NAMALWA (cell line): ENCODE results near the gene MORF4L1.
A peak's percentile ranks its signal among the peaks of the same experiment; 100 is the strongest.
"Not testable (repeated sequence)": the region's sequence is repeated elsewhere in the genome, so short reads cannot be mapped to it uniquely, and the experiment has no call there.

Experiments
- DNase-seq: peaks from one replicate; pipeline ENCODE4 v3.0.0-alpha.2; 2015; ENCODE audit warnings: low spot score

The MORF4L1 gene

DNA sequence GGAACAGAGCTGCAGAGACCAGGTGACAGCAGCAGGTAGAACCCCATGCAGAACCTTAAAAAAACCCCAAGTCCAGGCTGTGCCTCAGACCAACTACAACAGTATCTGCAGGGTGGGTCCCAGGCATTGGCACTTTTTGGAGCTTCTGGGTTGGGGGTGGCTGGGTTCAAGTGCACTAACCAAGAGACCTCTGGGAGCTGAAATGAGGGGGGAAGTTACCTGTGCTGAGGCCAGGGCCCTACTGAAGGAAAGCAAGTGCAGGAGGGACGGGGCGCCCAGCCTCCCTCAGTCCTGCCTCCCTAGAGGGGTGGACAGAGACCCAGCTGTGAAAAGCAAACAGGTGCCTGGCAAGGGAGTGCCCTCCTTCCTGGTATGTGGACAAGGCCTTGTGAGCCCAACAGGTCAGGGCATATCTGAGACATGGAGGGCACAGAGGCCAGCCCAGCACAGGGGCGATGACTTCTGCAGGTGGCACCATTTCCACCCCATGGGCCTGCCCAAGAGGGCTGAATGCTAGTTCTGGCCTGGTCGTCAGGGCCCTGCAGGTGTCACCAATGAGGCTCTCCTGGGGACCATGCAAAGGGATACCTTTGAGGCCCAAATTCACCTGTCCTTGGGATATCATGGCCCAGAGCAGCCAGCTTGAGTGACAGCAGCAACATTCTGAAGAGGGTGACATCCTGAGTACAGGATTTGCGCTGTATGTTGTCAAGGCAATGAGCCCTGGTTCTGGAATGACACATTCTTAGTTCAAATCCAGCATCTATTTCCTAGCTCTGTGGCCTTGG, 53.5 kb downstream of the MORF4L1 start:
- no peak for DNase-seq

DNA sequence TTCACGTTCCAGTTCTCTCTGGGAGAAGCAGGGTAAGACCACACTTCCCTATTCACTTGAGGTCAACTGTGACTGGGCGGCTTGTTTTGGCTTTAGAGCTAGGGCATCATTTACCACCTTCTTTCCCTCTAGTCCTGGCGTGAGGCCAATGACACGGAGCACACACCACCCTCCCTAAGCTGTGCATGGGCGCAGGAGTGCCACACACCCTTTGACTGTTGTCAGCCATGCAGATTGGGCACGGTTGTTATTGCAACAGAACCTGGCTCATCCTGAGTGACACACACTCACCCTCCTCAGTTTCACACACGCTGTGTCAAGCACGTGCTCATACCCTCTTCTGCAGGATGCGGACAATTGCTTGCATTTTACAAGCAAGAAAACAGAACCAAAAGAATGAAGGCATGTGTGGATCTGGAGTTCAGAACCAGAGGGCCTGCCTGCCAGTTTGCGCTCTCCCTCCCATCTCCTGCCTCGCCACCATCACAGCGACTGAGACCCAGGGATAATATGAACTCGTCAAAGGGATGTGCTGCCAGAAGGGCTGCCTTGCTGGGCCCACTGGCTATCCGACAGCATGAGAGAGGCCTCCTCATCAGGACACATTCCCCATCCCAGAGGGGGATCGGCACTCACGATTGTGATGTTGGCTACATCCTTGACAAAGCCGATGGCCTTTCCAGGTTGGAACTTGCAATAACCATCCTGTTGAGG, 54.5 kb downstream of the MORF4L1 start:
- DNase-seq = no peak

DNA sequence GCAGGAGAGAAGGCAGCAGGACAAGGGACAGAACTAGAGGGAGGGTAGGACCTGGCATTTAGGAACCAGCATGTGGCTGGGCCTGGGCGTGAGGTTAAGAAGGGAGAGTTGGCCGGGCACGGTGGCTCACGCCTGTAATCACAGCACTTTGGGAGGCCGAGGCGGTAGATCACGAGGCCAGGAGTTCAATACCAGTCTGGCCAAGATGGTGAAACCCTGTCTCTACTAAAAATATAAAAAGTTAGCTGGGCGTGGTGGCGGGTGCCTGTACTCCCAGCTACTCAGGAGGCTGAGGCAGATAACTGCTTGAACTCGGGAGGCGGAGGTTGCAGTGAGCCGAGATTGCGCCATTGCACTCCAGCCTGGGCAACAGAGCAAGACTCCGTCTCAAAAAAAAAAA, 55.5 kb downstream of the MORF4L1 start:
- DNase-seq = not testable (repeated sequence)

DNA sequence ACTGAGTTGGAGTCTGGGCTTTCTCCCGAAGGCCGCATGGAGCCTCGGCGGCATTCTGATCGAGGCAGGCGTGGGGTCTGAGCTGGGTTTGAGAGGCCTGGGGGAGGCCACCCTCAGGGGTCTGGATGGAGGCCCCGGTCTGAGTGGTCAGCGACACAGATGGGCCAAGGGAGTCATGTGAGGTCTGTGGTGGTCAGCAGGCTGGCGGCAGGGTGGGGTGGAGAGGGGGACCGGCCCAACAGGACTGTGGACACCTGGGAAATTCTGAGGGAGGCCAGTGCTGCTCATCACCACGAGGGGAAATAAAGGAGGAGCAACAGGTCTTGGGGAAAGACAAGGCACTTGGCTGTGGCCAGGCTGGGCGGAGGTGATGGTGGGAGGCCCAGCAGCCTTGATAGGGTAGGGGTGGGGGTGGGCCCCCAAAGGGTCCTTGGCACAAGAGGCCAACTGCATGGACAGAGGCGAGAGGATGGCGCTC, 56.0 kb downstream of the MORF4L1 start:
- no peak for DNase-seq

DNA sequence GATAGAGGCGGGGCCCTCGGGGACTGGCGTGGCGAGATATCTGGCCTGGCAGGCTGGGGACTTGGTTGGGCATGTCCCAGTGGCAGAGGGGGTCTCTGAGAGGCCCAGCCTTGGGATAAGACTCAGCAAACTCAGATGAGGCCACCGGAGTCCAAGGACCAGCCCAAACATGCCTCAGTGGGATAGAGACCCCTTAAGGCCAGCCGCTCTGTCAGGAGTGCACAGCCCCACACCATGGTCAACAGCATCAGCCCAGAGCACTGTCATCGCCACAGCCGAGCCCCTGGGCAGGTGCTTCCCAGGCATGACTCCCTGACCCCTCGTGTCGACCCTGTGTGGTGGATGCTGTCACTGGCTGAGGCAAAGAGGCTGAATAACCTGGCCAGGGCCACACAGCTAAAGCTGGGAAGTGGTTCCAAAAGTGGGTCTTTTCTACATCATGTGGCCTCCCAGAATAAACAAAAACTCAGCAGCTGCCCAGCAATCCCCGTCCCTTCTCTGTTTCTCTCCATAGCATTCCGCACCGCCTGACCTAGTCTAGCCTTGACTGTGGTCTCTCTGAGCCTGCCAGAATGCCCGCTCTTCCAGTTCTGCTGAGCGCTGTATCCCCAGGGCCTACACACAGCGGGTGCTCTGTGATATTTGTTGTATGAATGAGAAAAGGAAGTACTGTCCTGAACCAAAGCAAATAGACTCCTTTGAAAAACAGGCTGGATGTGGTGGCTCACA, 57.0 kb downstream of the MORF4L1 start:
- DNase-seq = no peak

DNA sequence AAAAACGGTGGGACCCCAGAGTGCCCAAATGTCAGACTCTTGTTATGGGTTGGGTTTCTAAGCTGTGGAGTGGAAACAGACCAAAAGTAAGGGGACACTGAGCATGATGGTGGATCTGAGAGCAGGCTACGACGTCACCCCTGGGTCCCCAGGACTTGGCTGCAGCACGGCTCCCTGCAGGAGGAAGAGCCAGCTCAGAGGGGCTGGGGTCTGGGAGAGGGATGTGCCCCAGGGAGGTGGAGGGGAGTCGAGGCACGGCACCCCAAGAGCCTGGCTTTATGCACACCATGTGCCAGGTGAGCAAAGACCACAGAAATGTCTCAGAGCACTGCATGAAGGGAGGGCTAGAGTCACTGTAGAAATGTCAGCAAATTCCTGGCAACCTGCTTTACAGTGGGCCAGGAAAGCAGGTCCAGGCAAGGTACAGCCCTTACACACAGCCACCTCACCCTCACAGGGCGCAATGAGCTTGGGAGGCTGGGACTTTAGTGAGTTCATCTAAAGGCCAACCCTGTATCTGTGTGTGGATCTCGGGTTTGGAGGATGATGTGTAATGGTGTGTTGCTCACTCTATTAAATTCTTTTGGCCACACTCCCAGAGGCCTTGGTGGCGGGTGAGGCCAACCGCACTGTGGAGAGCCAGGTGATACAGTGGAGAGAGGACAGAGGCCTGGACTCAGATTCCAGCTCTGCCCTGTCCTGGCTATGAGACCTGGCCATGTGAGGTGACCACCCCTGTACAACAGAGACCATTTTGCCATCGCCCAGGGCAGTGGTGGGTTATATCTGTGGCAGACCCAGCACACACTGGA, 58.1 kb downstream of the MORF4L1 start:
- no peak for DNase-seq

DNA sequence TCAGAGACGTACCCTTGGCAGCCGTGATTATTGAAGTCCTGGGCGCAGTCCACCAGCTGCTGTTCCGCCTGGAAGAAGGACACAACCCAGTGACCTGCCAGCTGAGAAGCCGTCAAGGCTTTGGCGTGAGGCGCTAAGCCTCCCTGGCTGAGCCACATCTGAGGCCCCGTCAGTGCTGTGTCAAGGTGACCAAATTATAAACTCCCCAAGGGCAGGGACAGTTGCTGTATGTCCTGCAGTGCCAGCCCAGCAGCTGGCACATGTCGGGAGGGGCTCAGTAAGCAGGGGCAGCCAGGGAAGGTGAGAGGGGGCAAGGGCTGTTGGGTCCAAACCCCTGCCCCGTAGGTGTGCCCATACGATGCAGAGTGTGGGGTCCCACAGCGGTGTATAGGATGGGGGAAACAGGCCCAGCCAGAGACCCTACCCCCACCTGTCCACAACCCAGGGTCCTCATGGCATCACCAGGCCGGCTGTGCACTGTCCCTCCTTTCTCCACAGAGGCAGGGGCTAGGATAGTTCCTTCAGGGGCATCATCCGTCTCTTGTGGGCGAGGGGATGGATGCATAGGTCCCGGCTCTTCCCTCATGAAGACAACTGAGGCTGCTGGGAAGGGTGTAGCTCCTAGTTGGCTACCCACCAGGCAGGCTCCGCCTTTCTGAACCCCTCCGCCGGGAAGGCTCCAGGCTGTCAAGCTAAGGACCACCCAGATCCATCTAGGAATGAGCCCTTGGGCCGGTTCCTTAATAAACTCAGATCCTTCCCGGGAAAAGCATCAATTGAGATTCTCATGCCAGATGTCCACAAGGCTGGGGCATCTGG, 59.0 kb downstream of the MORF4L1 start:
- DNase-seq = no peak

DNA sequence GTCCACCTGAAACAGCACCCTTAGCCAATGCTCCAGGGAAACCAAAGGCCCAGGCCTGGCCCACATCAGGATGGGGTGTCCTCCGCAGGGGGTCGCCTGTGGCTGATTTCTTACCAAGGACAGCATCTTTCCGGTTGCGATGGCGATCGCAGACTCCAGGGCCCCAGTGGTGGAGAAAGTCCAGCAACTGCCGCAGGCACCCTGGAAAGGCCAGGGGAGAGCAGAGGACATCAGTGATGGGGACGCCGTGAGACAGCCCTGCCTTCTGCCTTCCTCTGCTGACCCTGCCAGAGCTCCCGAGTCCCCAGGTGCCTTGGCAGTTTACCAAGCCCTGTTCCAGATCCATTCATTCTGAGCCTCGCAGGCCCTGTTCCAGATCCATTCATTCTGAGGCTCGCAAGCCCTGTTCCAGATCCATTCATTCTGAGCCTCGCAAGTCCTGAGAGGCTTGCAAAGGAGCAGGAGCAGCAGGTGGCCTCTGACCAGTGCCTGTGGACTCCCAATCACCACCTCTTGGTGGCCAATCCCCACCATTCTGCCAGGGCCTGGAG, 59.6 kb downstream of the MORF4L1 start:
- DNase-seq = no peak

DNA sequence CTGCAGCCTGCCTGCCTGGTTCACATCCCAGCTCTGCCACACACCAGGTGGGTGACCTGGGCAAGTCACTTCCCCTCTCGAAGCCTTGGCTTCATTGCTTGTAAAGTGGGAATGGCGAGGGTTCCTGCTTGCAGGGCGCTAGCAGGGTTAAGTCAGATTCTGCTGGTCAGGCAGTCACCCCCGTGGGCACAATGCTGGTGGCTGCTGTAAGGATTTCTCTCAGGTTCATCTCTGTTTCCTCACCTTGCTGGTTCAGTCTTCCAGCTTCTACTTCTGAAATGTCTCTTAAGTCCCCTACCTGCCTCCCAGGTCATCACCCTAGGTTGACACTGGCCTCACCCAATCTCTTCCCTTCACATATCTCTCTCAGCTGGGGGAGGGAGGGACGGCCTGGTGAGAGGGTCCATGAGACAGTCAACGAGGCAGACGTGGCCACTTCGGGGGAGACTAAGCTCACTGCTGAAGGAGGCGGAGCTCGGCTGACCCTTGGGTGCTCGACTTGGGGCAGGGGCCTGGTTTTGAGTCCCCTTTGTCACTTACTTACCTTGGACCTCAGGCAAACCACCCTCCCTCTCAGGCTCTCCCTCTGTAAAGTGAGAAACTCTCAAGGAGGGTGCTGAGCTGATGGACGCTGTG, 60.6 kb downstream of the MORF4L1 start:
- DNase-seq = no peak

DNA sequence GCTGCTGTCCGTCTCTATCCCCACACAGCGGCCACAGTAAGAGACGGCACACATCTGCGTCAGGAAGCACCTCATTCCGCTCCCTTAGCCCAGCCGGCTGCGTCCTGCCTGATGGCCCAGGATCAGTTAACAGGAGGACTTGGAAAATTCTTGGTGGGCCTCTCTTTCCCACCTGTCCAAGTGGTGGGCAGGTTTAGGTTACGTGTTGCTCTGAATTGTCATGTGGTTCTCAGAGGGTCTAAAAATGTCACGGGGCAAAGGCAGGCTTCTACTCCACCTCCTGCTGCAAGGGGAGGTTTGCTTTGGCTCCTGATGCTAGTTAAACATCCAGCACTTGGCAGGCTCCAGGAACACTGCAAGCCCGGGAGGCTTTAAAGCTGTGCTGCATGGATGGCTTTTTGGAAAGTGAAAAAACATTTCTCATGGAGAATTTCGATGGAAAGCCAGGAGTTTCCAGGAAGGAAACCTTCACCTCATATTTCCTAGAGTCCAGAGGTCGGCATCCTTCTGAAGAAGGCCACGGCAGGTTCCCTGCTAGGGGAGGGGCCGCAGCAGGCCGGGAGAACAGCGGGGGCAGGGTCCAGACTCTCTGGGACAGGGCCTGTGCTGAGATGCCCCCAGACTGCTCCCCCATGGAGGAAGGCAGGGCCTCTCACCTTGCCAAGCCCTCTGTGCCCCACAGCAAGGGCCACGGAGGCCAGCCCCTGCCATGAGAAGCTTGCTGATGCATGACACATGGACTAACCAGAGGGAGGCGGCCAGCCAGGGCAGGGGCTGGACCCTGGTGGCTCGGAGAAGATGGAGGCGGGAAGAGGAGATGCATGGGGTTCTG, 61.3 kb downstream of the MORF4L1 start:
- DNase-seq = no peak

DNA sequence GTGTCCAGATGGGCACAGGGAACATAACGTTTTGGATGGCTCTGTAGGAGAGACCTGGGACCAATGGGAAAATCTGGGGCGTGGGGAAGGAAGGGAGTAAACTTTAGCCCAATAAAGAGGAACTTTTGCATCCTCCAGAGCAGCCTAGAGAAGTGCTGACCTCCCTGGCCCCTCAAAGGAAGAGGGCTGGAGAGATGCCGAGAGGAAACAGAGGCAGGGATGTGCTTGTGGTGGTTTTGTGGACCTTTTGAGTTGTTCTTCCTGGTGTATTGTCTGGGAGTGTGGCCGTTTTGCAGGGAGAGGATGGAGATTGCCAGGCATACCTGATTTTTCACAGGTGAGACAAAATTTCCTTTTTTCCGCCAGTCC, 61.9 kb downstream of the MORF4L1 start:
- DNase-seq = no peak

DNA sequence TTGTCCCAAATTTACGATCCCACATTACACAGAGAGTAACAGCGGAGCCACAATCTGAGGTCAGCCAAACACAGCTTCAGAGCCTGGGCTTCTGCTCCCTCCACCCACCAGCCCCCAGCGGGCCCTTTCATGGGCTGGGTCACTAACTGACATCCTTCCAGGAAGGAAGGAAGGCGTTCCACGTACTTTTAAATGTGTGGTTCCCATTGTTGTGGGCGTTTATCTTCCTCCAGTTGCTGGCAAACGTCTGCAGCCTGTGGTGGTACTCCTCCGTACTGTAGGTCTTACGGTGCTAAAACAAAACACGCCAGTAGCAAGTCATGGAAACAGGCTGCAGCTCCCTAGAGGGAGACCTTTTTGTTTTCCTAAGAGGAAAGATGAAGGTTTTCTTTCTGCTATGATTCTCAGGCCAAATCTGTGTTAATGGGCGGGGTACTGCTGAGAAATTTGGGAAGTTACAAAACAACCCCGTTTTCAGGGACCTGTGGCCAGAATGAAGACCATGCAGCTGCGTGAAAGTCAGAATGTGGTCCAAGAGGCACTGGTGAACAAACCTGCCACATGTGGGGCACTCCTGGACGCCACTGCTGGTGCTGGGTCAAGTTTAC, 64.5 kb downstream of the MORF4L1 start:
- DNase-seq = no peak

DNA sequence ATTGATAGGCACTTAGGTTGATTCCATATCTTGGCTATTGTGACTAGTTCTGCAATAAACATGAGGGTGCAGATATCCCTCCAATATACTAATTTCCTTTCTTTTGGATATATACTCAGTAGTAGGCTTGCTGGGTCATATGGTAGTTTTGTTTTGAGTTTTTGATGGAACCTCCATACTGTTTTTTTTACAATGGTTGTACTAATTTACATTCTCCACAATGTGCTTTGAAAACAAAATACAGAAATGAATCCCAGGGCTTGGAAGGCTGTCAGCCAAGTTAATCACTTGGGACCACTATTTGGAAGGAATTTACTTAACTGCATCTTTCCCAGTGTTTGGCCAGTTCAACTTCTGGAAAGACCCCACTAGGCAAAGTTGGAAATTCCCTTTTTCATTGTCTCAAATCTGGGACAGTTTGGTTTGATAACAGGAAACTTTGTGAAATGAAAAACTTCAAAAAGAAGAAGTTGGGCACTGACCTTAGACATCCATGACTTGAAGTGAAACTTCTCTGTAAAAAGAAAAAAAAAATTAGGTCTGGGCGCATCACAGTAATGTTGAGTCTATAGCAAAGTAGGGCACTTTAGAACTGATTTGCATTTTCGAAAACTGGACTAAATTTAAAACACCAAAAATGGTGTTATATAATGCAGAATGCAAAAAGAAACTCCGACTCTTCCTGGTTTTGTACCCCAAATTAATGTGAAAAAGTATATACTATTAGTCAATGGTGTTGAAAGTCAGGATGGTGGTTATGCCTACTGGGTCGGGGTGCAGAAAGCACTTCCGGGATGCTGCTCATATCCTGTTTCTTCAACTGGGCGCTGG, 66.2 kb downstream of the MORF4L1 start:
- DNase-seq = peak; percentile 61

DNA sequence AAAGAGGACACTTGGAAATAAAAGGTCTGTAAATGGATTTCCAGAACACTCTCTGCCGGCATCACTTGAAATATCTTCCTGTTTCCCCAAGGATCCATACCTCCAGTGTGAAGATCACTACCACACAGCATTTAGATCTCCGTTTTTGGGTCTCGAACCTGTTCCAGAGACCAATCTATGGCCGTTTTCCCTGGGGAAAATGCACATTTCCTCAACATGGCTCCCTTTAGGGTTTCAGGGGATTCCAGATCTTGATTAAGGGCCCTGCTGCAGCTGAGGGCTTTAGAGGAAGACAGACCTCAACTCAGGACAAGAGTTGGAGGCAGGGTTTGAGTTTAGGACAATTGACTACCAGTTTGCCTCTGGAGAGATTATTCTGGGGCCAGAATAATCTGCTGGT, 70.1 kb downstream of the MORF4L1 start:
- no peak for DNase-seq

DNA sequence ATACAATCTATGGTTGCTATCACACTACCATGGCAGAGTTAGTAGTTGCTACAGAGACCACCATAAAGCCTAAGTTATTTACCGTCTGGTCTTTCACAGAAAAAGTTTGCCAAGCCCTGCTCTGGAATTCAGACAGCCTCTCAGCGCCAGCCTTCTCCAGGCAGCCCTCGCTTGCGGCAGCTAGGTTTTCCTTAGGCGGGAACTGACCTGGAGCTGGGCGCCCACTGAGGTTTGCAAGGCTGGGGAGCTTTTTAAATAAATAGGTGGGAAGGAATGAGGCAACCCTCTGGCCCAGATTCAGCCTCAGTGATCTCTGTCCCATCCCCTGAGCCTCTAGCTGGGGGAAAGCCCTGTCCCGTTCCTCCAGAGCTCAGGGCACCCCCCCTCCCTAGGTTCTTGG, 71.0 kb downstream of the MORF4L1 start:
- DNase-seq = no peak

DNA sequence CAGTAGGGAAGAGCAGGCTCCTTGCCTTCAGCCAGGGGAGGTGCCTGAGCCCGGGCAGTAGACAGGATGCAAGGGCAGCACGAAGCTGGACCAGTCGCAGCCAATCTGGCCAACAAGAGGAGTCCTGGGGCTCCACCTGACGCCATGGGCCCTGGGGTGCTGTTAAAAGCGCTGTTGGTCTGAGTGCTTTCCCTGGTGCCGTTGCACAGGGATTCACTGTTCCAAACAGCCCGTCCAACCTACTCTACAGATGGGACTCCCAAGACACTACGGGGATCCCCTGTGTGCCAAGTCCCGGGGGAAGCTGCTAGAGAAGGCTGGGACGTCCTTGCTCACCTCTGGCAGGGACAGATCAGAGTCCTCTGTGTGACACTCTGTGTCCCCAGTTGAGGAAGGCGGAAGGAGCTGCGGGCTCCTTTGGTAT, 71.5 kb downstream of the MORF4L1 start:
- no peak for DNase-seq

DNA sequence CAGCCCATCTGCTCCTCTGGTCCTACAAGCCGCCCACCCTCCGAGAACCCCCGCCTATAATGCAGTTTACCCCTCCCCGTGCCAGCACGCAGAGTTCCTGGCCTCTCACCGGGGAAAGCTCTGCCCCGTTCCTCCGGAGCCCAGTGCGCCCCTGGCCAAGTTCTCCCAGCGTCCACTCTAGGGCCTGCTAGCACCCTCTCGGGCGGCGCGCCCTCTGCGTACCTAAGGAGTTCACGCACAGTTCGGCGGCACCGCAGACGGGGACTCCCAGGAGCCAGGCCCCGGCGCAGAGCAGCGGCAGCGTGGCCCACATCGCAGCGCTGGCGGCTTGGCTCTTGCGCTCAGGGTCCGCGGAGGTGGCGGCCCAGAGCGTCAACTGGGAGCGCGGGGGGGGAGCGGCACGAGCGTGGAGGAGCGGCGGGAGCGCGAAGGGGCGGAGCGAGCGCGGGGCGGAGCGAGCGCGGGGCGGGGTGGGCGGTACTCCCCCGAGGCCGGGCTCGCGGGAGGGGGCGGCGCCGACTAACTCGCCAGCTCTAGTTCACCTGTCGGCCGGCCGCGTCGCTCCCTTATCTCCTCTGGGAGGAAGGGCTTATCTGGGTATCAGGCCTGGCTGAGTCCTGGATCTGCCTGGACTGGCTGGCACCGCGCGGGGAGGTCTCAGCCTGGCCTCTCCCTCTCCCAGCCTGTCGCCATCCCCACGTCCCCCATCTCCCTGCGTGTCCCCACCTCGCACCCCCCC, 72.1 kb downstream of the MORF4L1 start, which contains the start of gene CTSH:
CTSH (minus strand) TSS at position 378 of the 739 bp plus-strand sequence; CDS start at position 313, 65 bp downstream.
- peak; percentile 57 for DNase-seq
